Measurements from ENCODE around the gene KNCN. TPM values are rescaled to one million over a fixed set of nuclear protein-coding genes. Genes with fewer than 3 reads are reported as not detected.

KNCN gene
- total RNA-seq, 2 donors from 2014 or later: not detected

DNA sequence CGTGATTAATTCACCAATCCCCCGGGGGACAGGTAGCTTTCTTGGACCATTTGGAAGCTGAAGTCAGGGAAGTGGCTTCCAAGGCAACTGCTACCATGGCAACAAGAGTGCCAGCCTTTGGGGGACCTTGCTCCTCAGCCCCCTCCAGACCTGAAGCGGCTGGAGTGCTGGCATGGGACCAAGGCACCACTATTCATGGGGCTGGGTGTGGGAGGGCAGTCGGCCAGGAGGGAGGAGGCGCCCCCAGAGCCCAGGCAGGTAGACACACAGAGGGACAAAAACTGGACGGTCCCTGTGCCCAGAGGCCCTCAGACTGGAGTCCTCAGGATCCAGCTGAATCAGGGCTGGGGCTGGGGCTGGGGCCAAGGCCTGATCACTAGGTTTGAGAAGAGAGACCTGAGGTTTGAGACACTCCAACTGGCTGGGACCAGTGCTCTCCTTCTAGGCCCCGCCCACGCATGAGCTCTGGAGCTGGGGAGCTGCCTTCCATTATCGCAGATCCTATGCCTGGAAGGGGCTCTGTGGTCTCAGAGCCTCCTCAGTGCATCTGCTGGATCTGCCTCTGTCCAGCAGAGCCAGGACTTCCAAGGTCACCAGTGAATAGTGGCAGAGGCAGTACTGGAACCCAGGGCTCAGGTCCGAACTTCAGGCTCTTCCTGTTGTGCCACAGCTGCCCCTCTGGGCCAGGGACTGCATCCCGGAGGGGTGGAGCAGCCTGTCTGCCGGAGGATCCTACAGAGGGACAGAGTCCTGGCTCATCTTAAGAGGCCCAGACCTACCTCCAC lies 3.3 kb upstream of the KNCN start:
- ATAC-seq (ENCODE audit: insufficient number of reproducible peaks, low FRiP score, low read depth): no peak
- DNase-seq (ENCODE audit: low spot score): no peak
- Histone ChIP-seq H3K36me3 (peaks cover 12% of the 10 kb centered on the region), H3K27me3 (replicated peaks; ENCODE audit: insufficient read depth) (no peaks in the 10 kb centered on the region), H3K4me3 (no peak overlapping the region), H3K4me1 (ENCODE audit: control insufficient read depth in 1 of 2, low read depth in 2 of 2) (no peaks in the 10 kb centered on the region), H3K27ac (no peak overlapping the region), H3K9me3 (no peaks in the 10 kb centered on the region)
- TF ChIP-seq, protein P1, sequence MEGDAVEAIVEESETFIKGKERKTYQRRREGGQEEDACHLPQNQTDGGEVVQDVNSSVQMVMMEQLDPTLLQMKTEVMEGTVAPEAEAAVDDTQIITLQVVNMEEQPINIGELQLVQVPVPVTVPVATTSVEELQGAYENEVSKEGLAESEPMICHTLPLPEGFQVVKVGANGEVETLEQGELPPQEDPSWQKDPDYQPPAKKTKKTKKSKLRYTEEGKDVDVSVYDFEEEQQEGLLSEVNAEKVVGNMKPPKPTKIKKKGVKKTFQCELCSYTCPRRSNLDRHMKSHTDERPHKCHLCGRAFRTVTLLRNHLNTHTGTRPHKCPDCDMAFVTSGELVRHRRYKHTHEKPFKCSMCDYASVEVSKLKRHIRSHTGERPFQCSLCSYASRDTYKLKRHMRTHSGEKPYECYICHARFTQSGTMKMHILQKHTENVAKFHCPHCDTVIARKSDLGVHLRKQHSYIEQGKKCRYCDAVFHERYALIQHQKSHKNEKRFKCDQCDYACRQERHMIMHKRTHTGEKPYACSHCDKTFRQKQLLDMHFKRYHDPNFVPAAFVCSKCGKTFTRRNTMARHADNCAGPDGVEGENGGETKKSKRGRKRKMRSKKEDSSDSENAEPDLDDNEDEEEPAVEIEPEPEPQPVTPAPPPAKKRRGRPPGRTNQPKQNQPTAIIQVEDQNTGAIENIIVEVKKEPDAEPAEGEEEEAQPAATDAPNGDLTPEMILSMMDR (IDR thresholded peaks at IDR 0.05): no peak

DNA sequence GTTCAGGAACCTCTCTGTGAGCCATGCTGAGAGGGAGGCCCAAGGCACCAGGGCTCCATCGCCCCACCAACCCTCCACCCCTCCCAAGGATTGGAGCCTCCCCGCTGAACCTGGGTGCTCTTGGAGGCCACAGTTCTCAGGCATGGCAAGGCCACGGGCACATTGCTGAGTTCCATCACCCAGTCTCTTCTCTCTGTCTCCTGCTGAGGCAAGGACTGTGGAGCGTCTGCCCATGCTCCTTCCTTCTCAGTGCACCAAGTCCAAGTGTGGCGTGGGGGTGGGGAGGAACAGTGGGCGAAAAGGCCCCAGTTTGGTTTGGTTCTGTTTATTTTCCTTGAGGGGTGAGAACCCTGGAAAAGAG lies 2.8 kb upstream of the KNCN start:
- Histone ChIP-seq H3K4me3 (no peak overlapping the region), H3K36me3 (peaks cover 12% of the 10 kb centered on the region), H3K27me3 (replicated peaks; ENCODE audit: insufficient read depth) (no peaks in the 10 kb centered on the region), H3K9me3 (no peaks in the 10 kb centered on the region), H3K27ac (no peak overlapping the region), H3K4me1 (ENCODE audit: control insufficient read depth in 1 of 2, low read depth in 2 of 2) (no peaks in the 10 kb centered on the region)
- no peak for DNase-seq (ENCODE audit: low spot score)
- TF ChIP-seq, protein P1 (IDR thresholded peaks at IDR 0.05): no peak
- no peak for ATAC-seq (ENCODE audit: insufficient number of reproducible peaks, low FRiP score, low read depth)

DNA sequence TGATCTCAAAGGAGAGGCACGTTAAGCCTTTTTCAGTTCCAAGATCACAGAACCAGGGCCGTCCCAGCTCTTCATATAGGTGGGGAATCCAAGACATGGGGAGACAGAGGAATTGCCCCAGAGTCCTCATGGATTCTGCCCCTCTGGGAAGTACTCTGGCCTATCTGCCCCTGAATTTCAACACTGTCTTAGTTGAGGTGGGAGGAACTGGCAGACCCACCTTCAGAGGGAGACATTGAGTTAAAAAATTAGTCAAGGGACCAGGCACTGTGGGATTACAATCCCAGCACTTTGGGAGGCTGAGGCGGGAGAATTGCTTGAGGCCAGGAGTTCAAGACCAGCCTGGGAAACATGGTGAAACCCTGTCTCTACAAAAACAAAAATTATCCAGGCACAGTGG lies 2.1 kb upstream of the KNCN start:
- Histone ChIP-seq H3K9me3 (no peaks in the 10 kb centered on the region), H3K4me3 (no peak overlapping the region), H3K27ac (no peak overlapping the region), H3K36me3 (peaks cover 7% of the 10 kb centered on the region), H3K27me3 (replicated peaks; ENCODE audit: insufficient read depth) (no peaks in the 10 kb centered on the region), H3K4me1 (ENCODE audit: control insufficient read depth in 1 of 2, low read depth in 2 of 2) (no peaks in the 10 kb centered on the region)
- no peak for ATAC-seq (ENCODE audit: insufficient number of reproducible peaks, low FRiP score, low read depth)
- no peak for DNase-seq (ENCODE audit: low spot score)
- TF ChIP-seq, protein P1 (IDR thresholded peaks at IDR 0.05): no peak

DNA sequence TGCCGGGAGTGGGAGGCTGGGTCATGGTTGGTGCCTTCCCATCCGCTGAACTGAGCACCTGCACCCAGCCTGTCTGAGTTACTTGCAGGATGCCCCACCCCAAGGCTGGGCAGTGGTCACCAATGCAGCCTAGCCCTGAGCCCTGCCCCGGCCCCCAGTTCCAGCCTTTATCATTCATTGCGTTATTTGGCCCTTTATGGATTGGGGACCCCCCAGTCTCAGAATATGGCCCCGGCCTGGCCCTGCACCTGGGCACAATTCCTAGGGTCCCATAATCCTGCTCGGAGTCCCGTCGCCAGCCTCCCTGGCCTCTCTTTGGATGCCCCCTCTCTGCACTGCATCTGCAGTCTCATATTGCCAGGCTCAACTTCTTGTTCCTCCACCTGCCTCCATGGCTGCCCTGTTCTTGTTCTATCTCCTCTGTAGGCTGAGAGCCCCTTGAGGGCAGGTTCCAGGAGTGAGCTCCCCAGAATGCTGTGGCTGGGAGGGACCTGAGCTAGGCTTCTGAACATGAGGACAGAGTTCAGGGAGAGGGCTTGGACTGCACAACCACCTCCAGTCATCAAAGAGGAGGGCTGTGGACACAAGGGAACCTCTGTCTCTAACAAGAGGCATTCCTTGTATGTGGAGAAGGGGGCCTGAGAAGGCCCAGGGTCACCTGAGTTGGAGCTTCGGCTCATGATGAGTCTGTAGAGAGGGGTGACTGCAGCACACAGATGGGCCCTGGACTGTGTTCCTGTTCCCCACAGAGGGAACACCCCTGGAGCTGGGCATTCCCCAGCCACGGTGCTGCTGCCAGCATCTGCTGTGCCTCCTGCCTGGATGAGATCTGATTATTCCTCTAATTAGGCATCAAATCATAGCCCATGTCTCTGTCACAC lies 1.1 kb upstream of the KNCN start:
- Histone ChIP-seq H3K4me3 (no peak overlapping the region), H3K36me3 (no peaks in the 10 kb centered on the region), H3K4me1 (ENCODE audit: control insufficient read depth in 1 of 2, low read depth in 2 of 2) (no peaks in the 10 kb centered on the region), H3K9me3 (no peaks in the 10 kb centered on the region), H3K27ac (no peak overlapping the region), H3K27me3 (replicated peaks; ENCODE audit: insufficient read depth) (no peaks in the 10 kb centered on the region)
- no peak for DNase-seq (ENCODE audit: low spot score)
- TF ChIP-seq, protein P1 (IDR thresholded peaks at IDR 0.05): no peak
- no peak for ATAC-seq (ENCODE audit: insufficient number of reproducible peaks, low FRiP score, low read depth)

DNA sequence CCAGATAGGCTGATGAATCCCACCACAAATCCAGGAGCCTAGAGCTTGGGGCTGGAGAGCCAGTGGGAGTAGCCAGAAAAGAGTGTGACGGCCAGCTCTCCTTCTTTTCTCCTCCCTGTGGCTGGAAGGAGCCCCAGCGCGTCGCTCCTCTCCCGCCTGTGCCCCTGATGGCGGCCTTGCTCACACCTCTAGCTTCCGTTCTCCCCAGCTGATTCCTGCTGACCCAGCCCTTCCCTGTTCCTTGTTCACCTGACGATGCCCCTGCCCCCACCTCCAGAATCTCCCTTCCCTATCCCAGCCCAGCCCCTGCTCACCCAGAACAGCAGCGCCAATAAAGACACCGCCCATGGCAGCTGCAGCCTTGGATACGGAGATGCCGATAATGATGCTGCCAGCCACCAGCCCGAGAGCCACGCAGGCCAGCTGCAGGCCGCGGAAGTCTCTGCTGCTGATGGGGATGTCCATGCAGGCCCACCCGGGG lies 656 bp downstream of the KNCN start:
- DNase-seq (ENCODE audit: low spot score) (no peak), ATAC-seq (ENCODE audit: insufficient number of reproducible peaks, low FRiP score, low read depth) (no peak)
- Histone ChIP-seq H3K36me3 (no peaks in the 10 kb centered on the region), H3K4me1 (ENCODE audit: control insufficient read depth in 1 of 2, low read depth in 2 of 2) (no peaks in the 10 kb centered on the region), H3K27ac (no peak overlapping the region), H3K9me3 (no peaks in the 10 kb centered on the region), H3K27me3 (replicated peaks; ENCODE audit: insufficient read depth) (no peaks in the 10 kb centered on the region), H3K4me3 (no peak overlapping the region)
- TF ChIP-seq, protein P1 (IDR thresholded peaks at IDR 0.05): no peak

Data from thoracic aorta (tissue), 2 donors.